Karpas-422 (cell line): ENCODE measurements around the gene BAD. TPM values are rescaled to one million over a fixed set of nuclear protein-coding genes. Genes with fewer than 3 reads are reported as not detected.
"Not testable (repeated sequence)": the region's sequence is repeated elsewhere in the genome, so short reads cannot be mapped to it uniquely, and the experiment has no call there.

ENCODE experiments used
- DNase-seq: peaks from one replicate; pipeline ENCODE4 v3.0.0-alpha.2; 2015
- H2AFZ ChIP-seq: fragments of 200-600 bp; sonication (generic); 2 replicates; pipeline ENCODE4 v1.6.1; 2014; ENCODE audit warnings: antibody characterized with exemption, low read length, mixed read lengths
- H3K27ac ChIP-seq: fragments of 200-600 bp; sonication (generic); 2 replicates; pipeline ENCODE4 v1.5.1; 2014; ENCODE audit warnings: mild to moderate bottlenecking, low read length, moderate library complexity
- H3K27me3 ChIP-seq: fragments of 200-600 bp; sonication (generic); 2 replicates; pipeline ENCODE4 v1.6.1; 2014; ENCODE audit warnings: low read length, mixed read lengths
- H3K36me3 ChIP-seq: fragments of 200-600 bp; sonication (generic); 2 replicates; pipeline ENCODE4 v1.6.1; 2014; ENCODE audit warnings: low read length, mixed read lengths; ENCODE audit not compliant: insufficient read depth
- H3K4me1 ChIP-seq: fragments of 200-600 bp; sonication (generic); 2 replicates; pipeline ENCODE4 v1.6.1; 2014; ENCODE audit warnings: mild to moderate bottlenecking, low read length, mixed read lengths
- H3K4me2 ChIP-seq: fragments of 200-600 bp; sonication (generic); 2 replicates; pipeline ENCODE4 v1.6.1; 2014; ENCODE audit warnings: low read length, low read depth, mild to moderate bottlenecking; ENCODE audit not compliant: poor library complexity, severe bottlenecking
- H3K4me3 ChIP-seq: fragments of 200-600 bp; sonication (generic); 2 replicates; pipeline ENCODE4 v1.5.1; 2014; ENCODE audit warnings: mild to moderate bottlenecking, antibody characterized with exemption, low read length, mixed read lengths
- H3K79me2 ChIP-seq: fragments of 200-600 bp; sonication (generic); 2 replicates; pipeline ENCODE4 v1.6.1; 2014; ENCODE audit warnings: mild to moderate bottlenecking, low read length, mixed read lengths
- H3K9ac ChIP-seq: fragments of 200-600 bp; sonication (generic); 2 replicates; pipeline ENCODE4 v1.6.0; 2014; ENCODE audit warnings: low read length
- H3K9me2 ChIP-seq: fragments of 200-600 bp; sonication (generic), shearing (Covaris generic); replicated peaks from 2 replicates; pipeline ENCODE4 v1.6.0; 2014; ENCODE audit warnings: mild to moderate bottlenecking, low read length, moderate library complexity; ENCODE audit not compliant: insufficient read depth
- H3K9me3 ChIP-seq: fragments of 300-700, 200-600 bp; sonication (generic); 2 replicates; pipeline ENCODE4 v1.6.1; 2014; ENCODE audit warnings: low read length, mixed read lengths
- H4K20me1 ChIP-seq: fragments of 200-600 bp; sonication (generic); 2 replicates; pipeline ENCODE4 v1.6.1; 2014; ENCODE audit warnings: mild to moderate bottlenecking, antibody characterized with exemption, low read length, low read depth; ENCODE audit not compliant: insufficient read depth
- total RNA-seq: library from RNA; depleted of rRNA; stranded (reverse); fragments of >200 nt; shearing (Covaris generic); gene quantifications from 2 replicates; pipeline ENCODE4 v1.2.3, GENCODE V29; 2014; ENCODE audit warnings: low replicate concordance

Gene BAD
- total RNA-seq, 1 experiment from 2014 or later, result 45.3 TPM

DNA sequence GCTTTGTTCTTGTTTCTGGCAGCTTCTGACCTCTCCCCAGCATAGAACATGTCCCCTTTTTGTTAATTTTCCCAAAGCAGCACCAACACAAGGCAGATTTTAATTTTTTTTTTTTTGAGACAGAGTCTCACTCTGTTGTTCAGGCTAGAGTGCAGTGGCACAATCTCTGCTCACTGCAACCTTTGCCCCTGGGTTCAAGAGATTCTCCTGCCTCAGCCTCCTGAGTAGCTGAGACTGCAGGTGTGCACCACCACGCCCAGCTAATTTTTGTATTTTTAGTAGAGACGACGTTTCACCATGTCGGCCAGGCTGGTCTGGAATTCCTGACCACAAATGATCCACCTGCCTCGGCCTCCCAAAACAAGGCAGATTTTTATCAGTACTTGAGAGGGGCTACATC lies 23.3 kb upstream of the BAD start:
- not testable (repeated sequence) for H3K9me2 ChIP-seq, H3K9me3 ChIP-seq, H4K20me1 ChIP-seq, H3K4me3 ChIP-seq, H3K27me3 ChIP-seq, DNase-seq, H2AFZ ChIP-seq, H3K4me2 ChIP-seq, H3K36me3 ChIP-seq
- Histone ChIP-seq H3K9ac (peak overlapping the region; percentile 85; the same call in 1 of the 2 replicates), H3K27ac (peak overlapping the region; percentile 45; the same call in 1 of the 2 replicates), H3K79me2 (peaks cover 38% of the 10 kb centered on the region), H3K4me1 (peaks cover 32% of the 10 kb centered on the region)

GRCh38 chr11:64306876-64307622 lies 22.6 kb upstream of the BAD start:
- peak overlapping the region; percentile 85 for H3K9ac ChIP-seq
- no peak for DNase-seq
- peaks cover 8% of the 10 kb centered on the region; the same call in 1 of the 2 replicates for H4K20me1 ChIP-seq
- peaks cover 35% of the 10 kb centered on the region for H3K79me2 ChIP-seq
- peaks cover 30% of the 10 kb centered on the region for H3K4me1 ChIP-seq
- H3K36me3 ChIP-seq, result peaks cover 7% of the 10 kb centered on the region; the same call in 1 of the 2 replicates
- H3K9me3 ChIP-seq, result no peaks in the 10 kb centered on the region
- no peaks in the 10 kb centered on the region for H3K27me3 ChIP-seq
- H2AFZ ChIP-seq, result no peak overlapping the region
- peak overlapping the region; percentile 77 for H3K4me3 ChIP-seq
- H3K9me2 ChIP-seq, result no peaks in the 10 kb centered on the region
- H3K27ac ChIP-seq, result peak overlapping the region; percentile 45
- H3K4me2 ChIP-seq, result peak overlapping the region; percentile 82

DNA sequence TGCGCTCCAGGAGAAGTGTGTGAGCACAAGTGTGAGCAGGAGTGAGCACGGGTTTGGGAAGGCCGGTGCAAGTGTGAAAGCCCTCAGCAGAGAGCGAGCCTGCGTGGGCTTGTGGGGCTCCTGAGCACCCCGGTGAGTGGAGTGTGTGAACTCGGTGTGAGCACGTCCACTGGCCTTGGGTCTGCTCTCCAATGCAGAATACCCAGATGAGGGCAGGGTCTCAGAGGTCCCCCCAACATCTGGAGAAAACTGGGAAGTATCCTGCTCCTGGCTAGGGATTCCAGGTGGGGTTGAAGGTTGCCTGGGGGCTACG lies 22.1 kb upstream of the BAD start:
- Histone ChIP-seq H3K4me3 (peak overlapping the region; percentile 77), H2AFZ (no peak overlapping the region), H3K9me2 (no peaks in the 10 kb centered on the region), H3K9me3 (no peaks in the 10 kb centered on the region), H4K20me1 (peaks cover 8% of the 10 kb centered on the region; the same call in 1 of the 2 replicates), H3K4me2 (peak overlapping the region; percentile 82), H3K27ac (peak overlapping the region; percentile 45), H3K79me2 (peaks cover 35% of the 10 kb centered on the region), H3K9ac (peak overlapping the region; percentile 85), H3K4me1 (peaks cover 30% of the 10 kb centered on the region), H3K36me3 (peaks cover 7% of the 10 kb centered on the region; the same call in 1 of the 2 replicates), H3K27me3 (no peaks in the 10 kb centered on the region)
- no peak for DNase-seq

DNA sequence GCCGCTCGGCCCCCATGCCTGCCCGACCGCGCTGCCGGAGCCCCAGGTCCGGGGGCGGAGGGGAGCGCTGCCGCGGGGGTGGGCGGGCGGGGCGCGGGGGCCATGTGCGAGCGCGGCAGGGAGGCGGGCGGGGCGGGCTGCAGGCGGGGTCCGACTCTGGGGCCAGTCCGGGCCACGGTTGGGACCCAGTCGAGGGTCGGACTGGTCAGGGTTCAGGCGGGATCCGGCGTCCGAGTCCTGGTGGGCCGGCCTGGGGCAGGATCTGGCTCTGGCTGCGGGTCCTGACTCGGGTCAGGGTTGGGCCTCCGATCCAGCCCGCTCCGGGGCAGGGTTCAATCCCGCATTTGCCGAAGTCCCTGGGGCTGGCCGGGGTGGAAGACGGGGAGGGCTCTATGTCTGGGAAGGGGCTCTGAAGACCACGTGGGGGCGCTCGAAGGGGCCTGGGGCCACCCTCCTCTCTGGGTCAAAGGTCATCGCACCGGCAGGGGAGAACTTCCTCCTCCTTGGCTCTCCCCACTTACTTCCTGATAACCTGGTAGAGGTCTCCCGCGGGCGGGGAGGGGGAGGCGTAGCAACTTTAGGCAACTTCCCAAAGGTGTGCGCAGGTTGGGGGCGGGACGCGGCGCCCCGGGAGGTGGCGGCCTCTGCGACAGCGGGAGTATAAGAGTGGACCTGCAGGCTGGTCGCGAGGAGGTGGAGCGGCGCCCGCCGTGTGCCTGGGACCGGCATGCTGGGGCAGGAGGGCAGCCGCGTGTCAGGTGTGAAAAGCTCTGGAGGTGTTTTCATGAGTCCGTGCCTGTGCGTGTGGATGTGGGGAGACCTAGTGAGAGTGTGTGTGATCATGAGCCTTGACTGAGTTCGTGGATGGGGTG lies 21.5 kb upstream of the BAD start:
- H3K27ac ChIP-seq, result peak overlapping the region; percentile 45
- no peaks in the 10 kb centered on the region for H3K9me2 ChIP-seq
- peak overlapping the region; percentile 77 for H3K4me3 ChIP-seq
- H3K9me3 ChIP-seq, result no peaks in the 10 kb centered on the region
- peaks cover 30% of the 10 kb centered on the region for H3K4me1 ChIP-seq
- peak; percentile 88 for DNase-seq
- H2AFZ ChIP-seq, result no peak overlapping the region
- H3K79me2 ChIP-seq, result peaks cover 32% of the 10 kb centered on the region
- peaks cover 8% of the 10 kb centered on the region; the same call in 1 of the 2 replicates for H4K20me1 ChIP-seq
- H3K27me3 ChIP-seq, result no peaks in the 10 kb centered on the region
- peaks cover 7% of the 10 kb centered on the region; the same call in 1 of the 2 replicates for H3K36me3 ChIP-seq
- peak overlapping the region; percentile 85 for H3K9ac ChIP-seq
- H3K4me2 ChIP-seq, result peak overlapping the region; percentile 82

- H3K27me3 ChIP-seq, result no peaks in the 10 kb centered on the region
- peaks cover 7% of the 10 kb centered on the region; the same call in 1 of the 2 replicates for H3K36me3 ChIP-seq
- H3K9me2 ChIP-seq, result no peaks in the 10 kb centered on the region
- peak; percentile 100 for DNase-seq
- H3K9ac ChIP-seq, result peak within 1 kb of the TSS; percentile 97
- peak within 1 kb of the TSS; percentile 15; the same call in 1 of the 2 replicates for H2AFZ ChIP-seq
- peak within 1 kb of the TSS; percentile 93 for H3K4me2 ChIP-seq
- peak within 1 kb of the TSS; percentile 85 for H3K4me3 ChIP-seq
- H3K4me1 ChIP-seq, result peaks cover 37% of the 10 kb centered on the region
- peak within 1 kb of the TSS; percentile 96 for H3K27ac ChIP-seq
- H3K9me3 ChIP-seq, result no peaks in the 10 kb centered on the region
- H4K20me1 ChIP-seq, result peaks cover 8% of the 10 kb centered on the region; the same call in 1 of the 2 replicates
- H3K79me2 ChIP-seq, result peaks cover 32% of the 10 kb centered on the region
Observed at GRCh38 chr11:64305075-64305690, 20.7 kb upstream of the BAD start, which contains the start of gene ESRRA. Gene ESRRA (plus strand): TSS chr11:64305524. CDS start chr11:64307180, 1,656 bp downstream.

GRCh38 chr11:64304316-64305072 lies 20.0 kb upstream of the BAD start:
- peaks cover 38% of the 10 kb centered on the region for H3K4me1 ChIP-seq

DNA sequence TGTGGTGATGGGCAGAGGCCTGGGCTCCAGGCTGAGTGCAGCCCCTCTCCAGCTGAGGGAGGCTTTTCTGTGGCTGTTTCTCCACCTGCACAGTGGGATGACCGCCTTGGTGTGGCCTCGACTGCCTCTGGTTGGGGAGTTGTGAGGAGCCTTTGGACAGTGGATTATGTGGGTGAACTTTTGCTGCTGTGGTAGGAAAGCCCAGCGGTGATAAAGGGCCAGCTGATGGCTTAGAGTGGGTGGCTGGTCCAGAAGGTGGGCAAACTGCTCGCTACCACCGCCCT lies 19.5 kb upstream of the BAD start:
- Histone ChIP-seq H3K79me2 (peaks cover 26% of the 10 kb centered on the region), H4K20me1 (peaks cover 8% of the 10 kb centered on the region; the same call in 1 of the 2 replicates), H3K4me1 (peaks cover 38% of the 10 kb centered on the region), H3K9me2 (no peaks in the 10 kb centered on the region), H3K27me3 (no peaks in the 10 kb centered on the region), H3K9me3 (no peaks in the 10 kb centered on the region), H3K9ac (peak overlapping the region; percentile 97), H3K36me3 (peaks cover 7% of the 10 kb centered on the region; the same call in 1 of the 2 replicates), H3K4me3 (peak overlapping the region; percentile 85), H3K27ac (peak overlapping the region; percentile 96), H2AFZ (no peak overlapping the region), H3K4me2 (peak overlapping the region; percentile 93)
- DNase-seq, result no peak

More at GRCh38 chr11:64304316-64305072, 20.0 kb upstream of the BAD start:
- Histone ChIP-seq H3K9me2 (no peaks in the 10 kb centered on the region), H3K9ac (peak overlapping the region; percentile 97), H3K4me2 (peak overlapping the region; percentile 93), H3K27me3 (no peaks in the 10 kb centered on the region), H2AFZ (peak overlapping the region; percentile 15; the same call in 1 of the 2 replicates), H3K9me3 (no peaks in the 10 kb centered on the region), H3K36me3 (peaks cover 7% of the 10 kb centered on the region; the same call in 1 of the 2 replicates), H3K79me2 (peaks cover 29% of the 10 kb centered on the region), H3K4me3 (peak overlapping the region; percentile 85), H4K20me1 (peaks cover 8% of the 10 kb centered on the region; the same call in 1 of the 2 replicates), H3K27ac (peak overlapping the region; percentile 96)
- DNase-seq, result peak; percentile 99
